ENCODE results near the gene C1orf105. TPM values are rescaled to one million over a fixed set of nuclear protein-coding genes. Genes with fewer than 3 reads are reported as not detected.

The C1orf105 gene
- total RNA-seq, 1 experiment from 2014 or later, result not detected

GRCh38 chr1:172513479-172513878 is 93.0 kb downstream of the C1orf105 start (continued):
- TF ChIP-seq RELA (CRISPR knock-in tag; IDR thresholded peaks at IDR 0.05; ENCODE audit: borderline replicate concordance) (no peak), ZNF138 (CRISPR knock-in tag; conservative IDR thresholded peaks at IDR 0.05) (no peak), MLX (CRISPR knock-in tag; IDR thresholded peaks at IDR 0.05) (no peak)

- Mint-ChIP-seq H3K9me3 (0 out of 2 replicates have a peak, but pooled peaks cover 2% of the 10 kb centered on the region), H3K4me3 (no peak overlapping the region), H3K27me3 (ENCODE audit: low read depth) (peaks cover 3% of the 10 kb centered on the region; the same call in 1 of the 2 replicates), H3K36me3 (no peaks in the 10 kb centered on the region), H3K27ac (no peak overlapping the region), H3K4me1 (no peaks in the 10 kb centered on the region)
- ChIA-PET CTCF (no interaction called here), POLR2A (interaction anchor here (1.0 kb wide), 1 partner anchor 18 kb away, joined by 3 read pairs; the partner anchor contains the start of gene SUCO)
- TF ChIP-seq GTF2I (CRISPR knock-in tag; conservative IDR thresholded peaks at IDR 0.05), result no peak
- no peak for TF ChIP-seq E2F4 (CRISPR knock-in tag; IDR thresholded peaks at IDR 0.05; ENCODE audit: borderline replicate concordance, low read depth)
- TF ChIP-seq MXD4 (CRISPR knock-in tag; IDR thresholded peaks at IDR 0.05; ENCODE audit: borderline replicate concordance), result no peak
- no peak for ATAC-seq
- DNase-seq (ENCODE audit: low spot score), result no peak
Measured at GRCh38 chr1:172514108-172514507, 93.6 kb downstream of the C1orf105 start.

GRCh38 chr1:172515436-172515835 is 95.0 kb downstream of the C1orf105 start:
- no peak overlapping the region for H3K27ac Mint-ChIP-seq
- peaks cover 3% of the 10 kb centered on the region; the same call in 1 of the 2 replicates for H3K27me3 Mint-ChIP-seq (ENCODE audit: low read depth)
- ATAC-seq (no peak), DNase-seq (ENCODE audit: low spot score) (no peak)
- H3K4me3 Mint-ChIP-seq, result no peak overlapping the region
- no peaks in the 10 kb centered on the region for H3K36me3 Mint-ChIP-seq
- no peaks in the 10 kb centered on the region for H3K4me1 Mint-ChIP-seq
- POLR2A ChIA-PET, result no interaction called here
- TF ChIP-seq NFE2L1 (CRISPR knock-in tag; IDR thresholded peaks at IDR 0.05), result no peak
- TF ChIP-seq ZSCAN18 (CRISPR knock-in tag; IDR thresholded peaks at IDR 0.05), result no peak
- no peak for TF ChIP-seq ZNF425 (CRISPR knock-in tag; conservative IDR thresholded peaks at IDR 0.05)
- no peak for TF ChIP-seq ZNF138 (CRISPR knock-in tag; conservative IDR thresholded peaks at IDR 0.05)
- no peak for TF ChIP-seq ZNF396 (CRISPR knock-in tag; IDR thresholded peaks at IDR 0.05; ENCODE audit: borderline replicate concordance)
- TF ChIP-seq MLX (CRISPR knock-in tag; IDR thresholded peaks at IDR 0.05), result no peak
- no peak for TF ChIP-seq CREM (CRISPR knock-in tag; IDR thresholded peaks at IDR 0.05)
- no peak for TF ChIP-seq ESRRA (CRISPR knock-in tag; IDR thresholded peaks at IDR 0.05; ENCODE audit: borderline replicate concordance)
- no peak for TF ChIP-seq ZNF232 (CRISPR knock-in tag; IDR thresholded peaks at IDR 0.05)
- no peak for TF ChIP-seq GTF2I (CRISPR knock-in tag; conservative IDR thresholded peaks at IDR 0.05)
- no peak for TF ChIP-seq NR1H2 (CRISPR knock-in tag; IDR thresholded peaks at IDR 0.05)
- TF ChIP-seq ZNF416 (CRISPR knock-in tag; IDR thresholded peaks at IDR 0.05), result no peak
- no peak for TF ChIP-seq ARID4B (CRISPR knock-in tag; IDR thresholded peaks at IDR 0.05; ENCODE audit: borderline replicate concordance)
- H3K9me3 Mint-ChIP-seq, result no peaks in the 10 kb centered on the region
- CTCF ChIA-PET, result no interaction called here
